ENCODE results near the gene ROR2. TPM values are rescaled to one million over a fixed set of nuclear protein-coding genes. Genes with fewer than 3 reads are reported as not detected.
A peak's percentile ranks its signal among the peaks of the same experiment; 100 is the strongest.

Gene ROR2
- total RNA-seq, 4 donors from 2014 or later: 9.5 to 17.7 (median 15.9) TPM

- intact Hi-C loops (cut with DNase I): no loop called here
- no peaks in the 10 kb centered on the region for H3K9me3 ChIP-seq
- DNase-seq: no peak
- H3K27me3 ChIP-seq: no peaks in the 10 kb centered on the region
- peak overlapping the region; percentile 88 to 94 (median 93) for H3K27ac ChIP-seq
- WGBS, 2 donors: 74 to 100% methylated on average over 3 to 7 of the region's 7 CpGs
- H3K4me3 ChIP-seq (replicated peaks in 1 of 3): no peak overlapping the region
- H3K4me1 ChIP-seq: peaks cover 40 to 53% of the 10 kb centered on the region in 2 donors
- no peaks in the 10 kb centered on the region for H3K36me3 ChIP-seq
- TF ChIP-seq POLR2A (IDR thresholded peaks at IDR 0.05): no peak
- TF ChIP-seq, protein P1, sequence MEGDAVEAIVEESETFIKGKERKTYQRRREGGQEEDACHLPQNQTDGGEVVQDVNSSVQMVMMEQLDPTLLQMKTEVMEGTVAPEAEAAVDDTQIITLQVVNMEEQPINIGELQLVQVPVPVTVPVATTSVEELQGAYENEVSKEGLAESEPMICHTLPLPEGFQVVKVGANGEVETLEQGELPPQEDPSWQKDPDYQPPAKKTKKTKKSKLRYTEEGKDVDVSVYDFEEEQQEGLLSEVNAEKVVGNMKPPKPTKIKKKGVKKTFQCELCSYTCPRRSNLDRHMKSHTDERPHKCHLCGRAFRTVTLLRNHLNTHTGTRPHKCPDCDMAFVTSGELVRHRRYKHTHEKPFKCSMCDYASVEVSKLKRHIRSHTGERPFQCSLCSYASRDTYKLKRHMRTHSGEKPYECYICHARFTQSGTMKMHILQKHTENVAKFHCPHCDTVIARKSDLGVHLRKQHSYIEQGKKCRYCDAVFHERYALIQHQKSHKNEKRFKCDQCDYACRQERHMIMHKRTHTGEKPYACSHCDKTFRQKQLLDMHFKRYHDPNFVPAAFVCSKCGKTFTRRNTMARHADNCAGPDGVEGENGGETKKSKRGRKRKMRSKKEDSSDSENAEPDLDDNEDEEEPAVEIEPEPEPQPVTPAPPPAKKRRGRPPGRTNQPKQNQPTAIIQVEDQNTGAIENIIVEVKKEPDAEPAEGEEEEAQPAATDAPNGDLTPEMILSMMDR (IDR thresholded peaks at IDR 0.05): no peak
These were observed 116.2 kb downstream of the ROR2 start for GRCh38 chr9:91833878-91834255.

- peaks cover 40 to 51% of the 10 kb centered on the region in 2 donors for H3K4me1 ChIP-seq
- intact Hi-C loops (cut with DNase I): no loop called here
- no peaks in the 10 kb centered on the region for H3K27me3 ChIP-seq
- H3K27ac ChIP-seq: peak overlapping the region; percentile 88 to 94 (median 93)
- no peaks in the 10 kb centered on the region for H3K36me3 ChIP-seq
- 87 to 93% methylated on average over 18 to 22 of the region's 25 CpGs for WGBS, 2 donors
- H3K9me3 ChIP-seq: no peaks in the 10 kb centered on the region
- TF ChIP-seq POLR2A (IDR thresholded peaks at IDR 0.05): no peak
- TF ChIP-seq, protein P1 (IDR thresholded peaks at IDR 0.05): no peak
- DNase-seq: no peak
- H3K4me3 ChIP-seq (replicated peaks in 1 of 3): no peak overlapping the region
These were observed 116.7 kb downstream of the ROR2 start for GRCh38 chr9:91833096-91833877.

- intact Hi-C loops (cut with DNase I): no loop called here
- no peaks in the 10 kb centered on the region for H3K36me3 ChIP-seq
- no peaks in the 10 kb centered on the region for H3K9me3 ChIP-seq
- peaks cover 31 to 41% of the 10 kb centered on the region in 2 donors for H3K4me1 ChIP-seq
- H3K4me3 ChIP-seq (replicated peaks in 1 of 3): no peak overlapping the region
- DNase-seq: no peak
- TF ChIP-seq POLR2A (IDR thresholded peaks at IDR 0.05): no peak
- TF ChIP-seq, protein P1 (IDR thresholded peaks at IDR 0.05): no peak
- H3K27me3 ChIP-seq: no peaks in the 10 kb centered on the region
- WGBS, 2 donors: 91 to 96% methylated on average over 7 of the region's 7 CpGs
- peak overlapping the region in 2 of 3 donors; percentile 88 to 93 for H3K27ac ChIP-seq
These were observed 117.7 kb downstream of the ROR2 start for GRCh38 chr9:91832322-91832721.

DNA sequence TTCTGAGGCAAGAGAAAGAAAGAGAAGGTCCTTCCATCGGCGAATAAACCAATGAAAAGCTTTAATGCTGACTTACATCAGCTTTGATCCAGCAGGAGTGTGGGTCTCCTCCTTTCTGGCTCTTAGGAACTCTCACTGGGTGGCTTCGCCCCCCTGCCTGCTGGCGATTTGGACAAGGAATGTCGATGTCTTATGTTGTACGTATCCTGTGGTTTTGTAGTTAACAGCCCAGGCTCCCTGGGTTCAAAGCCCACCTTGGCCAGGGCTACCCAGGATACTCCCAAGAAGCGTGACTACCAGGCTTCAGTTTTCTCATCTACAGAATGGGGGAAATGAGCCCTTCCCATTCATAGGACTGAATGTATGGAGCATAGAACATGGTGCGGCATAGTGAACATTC is 124.2 kb downstream of the ROR2 start:
- H3K4me3 ChIP-seq (replicated peaks in 1 of 3): no peak overlapping the region
- WGBS, 2 donors: 90 to 92% methylated on average over 7 to 8 of the region's 8 CpGs
- peaks cover 0 to 20% of the 10 kb centered on the region in 2 donors for H3K4me1 ChIP-seq
- no peak for DNase-seq
- no peak for TF ChIP-seq POLR2A (IDR thresholded peaks at IDR 0.05)
- TF ChIP-seq, protein P1 (IDR thresholded peaks at IDR 0.05): no peak
- H3K36me3 ChIP-seq: no peaks in the 10 kb centered on the region
- no peak overlapping the region for H3K27ac ChIP-seq
- intact Hi-C loops (cut with DNase I): no loop called here
- no peaks in the 10 kb centered on the region for H3K9me3 ChIP-seq
- H3K27me3 ChIP-seq: no peaks in the 10 kb centered on the region

GRCh38 chr9:91825422-91825821 is 124.6 kb downstream of the ROR2 start:
- Histone ChIP-seq H3K4me3 (replicated peaks in 1 of 3) (no peak overlapping the region), H3K27me3 (no peaks in the 10 kb centered on the region), H3K36me3 (no peaks in the 10 kb centered on the region), H3K4me1 (peaks cover 0 to 20% of the 10 kb centered on the region in 2 donors), H3K27ac (no peak overlapping the region), H3K9me3 (no peaks in the 10 kb centered on the region)
- no peak for TF ChIP-seq POLR2A (IDR thresholded peaks at IDR 0.05)
- TF ChIP-seq, protein P1 (IDR thresholded peaks at IDR 0.05): no peak
- WGBS, 2 donors: 56 to 59% methylated on average over 4 of the region's 4 CpGs
- DNase-seq: peak in 1 of 2 donors; percentile 27
- intact Hi-C loops (cut with DNase I): no loop called here

Measured in thyroid gland (tissue), 4 donors.